Superior temporal gyrus (tissue), 1 donor: ENCODE data around the gene PNMA6E.

Experiments
- DNase-seq: peaks from one replicate; pipeline ENCODE4 v3.0.0-alpha.2; 2016; ENCODE audit errors: extremely low spot score

The PNMA6E gene

DNA sequence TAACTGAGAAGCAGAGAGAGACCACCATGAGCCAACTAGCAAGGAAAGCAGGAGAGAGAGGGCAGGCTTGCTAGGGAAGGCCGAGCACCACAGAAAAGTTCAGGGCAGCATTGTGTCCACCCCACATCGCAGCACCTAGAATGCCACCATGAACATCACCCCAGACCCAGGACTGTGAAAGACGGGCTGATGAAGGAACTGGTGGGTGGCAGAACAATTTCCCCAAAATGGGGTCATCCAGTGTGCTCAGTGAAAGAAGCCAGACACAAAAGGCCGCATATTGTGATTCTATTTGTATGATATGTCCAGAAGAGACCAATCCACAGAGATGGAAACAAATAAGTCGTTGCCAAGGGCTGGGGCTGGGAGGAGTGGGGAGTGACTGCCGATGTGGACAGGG lies 16.8 kb downstream of the PNMA6E start:
- DNase-seq, result no peak

DNA sequence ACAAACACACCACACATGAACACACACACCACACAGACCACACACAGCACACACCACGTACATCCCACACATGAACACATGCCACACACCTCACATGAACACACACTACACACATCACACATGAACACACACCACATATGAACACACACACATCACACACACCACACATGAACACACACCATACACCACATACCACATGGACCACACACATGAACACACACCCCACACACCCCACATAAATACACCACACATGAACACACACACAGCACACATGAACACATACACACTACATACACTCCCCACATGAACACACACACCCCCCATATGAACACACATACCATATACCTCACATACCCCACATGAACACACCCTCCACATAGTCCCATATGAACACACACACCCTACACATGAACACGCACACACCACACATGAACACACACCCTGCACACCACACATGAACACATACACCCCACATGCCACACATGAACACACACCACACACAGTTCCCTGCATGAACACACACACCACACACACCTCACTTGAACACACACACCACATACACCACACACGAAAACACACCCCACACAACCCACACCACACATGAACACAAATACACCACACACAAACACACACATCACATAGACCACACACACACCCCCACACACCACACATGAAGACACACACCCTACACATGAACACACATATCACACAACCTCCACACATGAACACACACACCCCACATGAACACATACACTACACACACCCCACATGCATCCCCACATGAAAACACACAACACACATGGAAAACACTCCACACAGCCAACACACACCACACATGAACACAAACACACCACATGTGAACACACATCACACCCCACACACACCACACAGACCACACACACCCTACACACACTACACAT lies 18.3 kb downstream of the PNMA6E start:
- no peak for DNase-seq

DNA sequence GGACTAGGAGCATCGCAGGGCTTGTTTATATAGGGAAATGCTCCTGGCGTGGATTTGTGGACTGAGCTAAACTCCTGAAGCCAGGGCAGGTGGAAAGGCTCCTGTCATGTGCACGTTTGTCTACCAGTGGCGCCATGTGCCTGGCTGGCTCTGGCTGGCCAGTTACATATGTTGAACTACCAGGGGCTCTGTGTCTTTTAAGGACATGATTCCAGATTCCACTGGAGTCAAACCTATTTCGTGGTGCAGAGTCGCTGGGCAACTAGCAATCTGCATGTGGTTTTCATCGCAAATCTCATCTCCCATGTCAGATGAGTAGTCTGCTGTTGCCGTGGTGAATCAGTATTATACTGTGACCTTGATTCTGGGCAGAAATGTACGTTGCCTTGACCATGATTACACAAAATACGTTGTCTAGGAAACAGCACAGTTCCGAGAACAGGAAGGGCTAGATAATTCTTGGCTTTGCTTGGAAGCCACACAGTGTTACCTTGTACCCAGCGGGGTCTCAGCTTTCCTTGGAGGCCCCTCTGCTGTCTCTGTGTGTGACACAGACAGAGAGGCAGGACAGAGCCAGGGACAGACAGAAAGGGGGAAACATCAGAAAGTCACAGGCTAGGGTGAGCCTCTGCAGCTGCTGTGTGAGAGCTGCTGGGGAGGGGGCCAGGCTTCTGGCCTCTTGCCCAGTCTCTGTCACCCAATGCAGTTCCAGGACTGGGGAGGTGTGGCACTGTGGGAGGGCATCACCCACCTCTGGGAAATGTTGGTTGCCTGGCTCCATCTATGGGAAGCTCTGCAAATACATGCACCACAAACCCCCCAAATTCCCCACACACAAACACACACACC lies 19.2 kb downstream of the PNMA6E start:
- DNase-seq, result peak; percentile 21

DNA sequence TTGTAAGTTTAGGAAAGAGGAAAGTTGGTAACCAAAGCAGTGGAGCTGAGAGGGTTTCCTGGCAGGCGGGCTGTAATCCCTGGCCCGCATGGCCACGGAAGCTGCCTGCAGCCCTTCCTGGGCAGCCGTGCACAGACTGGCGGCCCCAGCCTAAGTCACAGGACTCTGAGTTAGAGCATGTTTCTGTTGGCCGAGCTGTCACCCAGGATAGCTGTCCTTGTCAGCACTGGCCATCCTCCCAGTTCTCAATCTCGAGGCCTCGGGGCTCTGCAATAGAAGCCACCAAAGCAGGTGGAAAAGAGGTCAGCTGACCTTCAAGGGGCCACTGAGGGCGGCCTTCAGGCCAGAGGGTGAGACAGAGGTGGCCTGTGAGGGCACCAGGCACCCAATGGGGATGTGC lies 20.5 kb downstream of the PNMA6E start:
- DNase-seq, result no peak

DNA sequence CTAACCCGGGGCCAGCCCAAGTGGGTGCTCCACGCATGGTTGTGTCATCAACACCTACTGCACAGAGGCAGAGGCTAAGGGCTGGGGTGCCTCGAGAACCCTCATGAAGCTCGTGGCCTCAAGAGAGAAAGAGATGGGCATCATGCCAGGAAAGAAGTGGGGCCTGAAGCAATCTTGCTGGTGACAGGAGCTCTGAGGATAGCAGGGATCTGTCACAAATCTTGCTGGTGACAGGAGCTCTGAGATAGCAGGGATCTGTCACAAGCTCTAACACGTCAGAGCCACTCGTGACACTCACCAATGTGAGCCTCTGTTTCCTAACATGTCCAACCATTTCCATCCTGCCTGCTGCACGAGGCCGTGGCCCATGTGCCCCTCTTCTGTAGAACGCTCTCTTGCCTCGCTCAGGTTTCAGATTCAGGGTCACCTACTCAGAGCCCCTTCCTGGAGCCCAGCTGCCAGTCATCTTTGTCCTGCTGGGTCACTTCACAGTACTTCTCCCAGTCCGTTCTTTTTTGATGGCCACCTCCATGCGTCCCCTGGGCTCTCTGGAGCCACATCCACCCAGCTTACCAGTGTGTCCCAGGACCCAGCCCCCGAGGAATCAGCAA lies 21.1 kb downstream of the PNMA6E start:
- no peak for DNase-seq

DNA sequence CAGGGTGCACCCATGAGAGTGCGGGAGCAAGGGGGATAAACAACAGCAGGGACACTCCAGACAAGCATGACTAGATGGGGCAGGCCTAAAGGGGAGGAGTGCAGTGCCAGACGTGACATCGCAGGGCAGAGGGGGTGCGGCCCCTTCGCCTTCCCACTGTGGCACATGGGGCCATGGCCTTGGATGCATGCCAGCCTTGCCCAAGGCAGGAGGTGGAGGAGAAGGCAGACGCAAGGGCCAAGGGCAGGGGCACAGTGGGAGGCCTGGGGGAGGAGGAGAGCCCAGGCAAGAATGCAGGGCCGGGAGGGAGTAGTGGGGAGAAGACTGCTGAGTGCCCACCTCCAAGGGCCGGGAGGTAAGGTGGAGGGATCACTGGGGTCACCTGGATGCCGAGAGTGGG lies 21.6 kb downstream of the PNMA6E start:
- DNase-seq, result no peak

DNA sequence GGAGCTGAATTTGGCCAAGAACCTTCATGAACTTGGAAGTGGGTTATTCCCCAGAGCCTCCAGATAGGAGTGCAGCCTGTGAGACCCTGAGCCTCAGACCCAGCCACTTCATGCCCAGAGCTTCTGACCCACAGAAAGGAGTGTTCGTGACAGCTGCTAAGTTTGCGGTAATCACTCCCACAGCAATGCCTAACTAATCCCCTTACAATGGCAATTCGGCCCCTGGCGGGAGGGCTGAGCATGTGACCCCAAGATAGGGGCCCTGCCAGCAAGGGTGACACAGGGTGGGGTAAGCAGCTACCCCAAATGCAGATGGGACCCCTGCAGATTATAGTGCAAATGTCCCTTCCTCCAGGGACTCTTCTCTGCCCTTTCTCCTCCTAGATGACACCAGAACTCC lies 22.5 kb downstream of the PNMA6E start:
- no peak for DNase-seq

DNA sequence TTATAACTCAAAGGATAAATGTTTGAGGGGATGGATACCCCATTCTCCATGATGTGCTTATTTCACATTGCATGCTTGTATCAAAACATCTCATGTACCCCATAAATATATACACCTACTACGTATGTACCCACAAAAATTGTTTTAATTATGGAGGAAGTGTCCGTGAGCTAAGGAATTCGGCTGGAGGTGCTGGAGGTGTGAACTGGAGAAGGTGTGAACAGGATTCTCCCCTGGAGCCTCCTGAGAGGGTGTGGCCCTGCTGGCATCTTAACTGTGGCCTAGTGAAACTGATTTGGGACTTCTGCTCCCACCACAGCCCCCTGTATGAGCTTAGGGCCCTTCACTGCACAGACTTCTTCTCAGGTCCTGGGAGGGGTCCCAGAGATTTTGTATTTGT lies 23.4 kb downstream of the PNMA6E start:
- no peak for DNase-seq

DNA sequence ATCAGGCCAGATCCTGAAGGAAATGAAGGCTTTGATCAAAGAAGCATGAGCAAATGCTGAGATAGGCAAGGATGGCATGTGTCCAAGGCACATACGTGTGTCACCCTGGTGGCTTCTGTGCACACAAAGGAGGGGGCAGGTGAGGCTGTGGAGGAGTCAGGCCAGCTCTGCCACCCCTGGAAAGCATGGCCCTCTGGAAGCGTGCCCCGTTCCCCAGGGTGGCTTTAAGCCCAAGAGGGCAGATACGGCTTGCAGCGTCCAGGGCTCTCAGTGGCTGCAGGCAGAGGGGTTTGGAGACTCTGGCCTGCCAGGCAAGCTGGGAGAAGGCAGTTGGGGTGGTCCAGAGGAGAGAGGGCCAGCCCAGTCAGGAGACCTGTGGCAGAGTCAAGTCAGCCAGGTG lies 25.6 kb downstream of the PNMA6E start:
- DNase-seq, result no peak

DNA sequence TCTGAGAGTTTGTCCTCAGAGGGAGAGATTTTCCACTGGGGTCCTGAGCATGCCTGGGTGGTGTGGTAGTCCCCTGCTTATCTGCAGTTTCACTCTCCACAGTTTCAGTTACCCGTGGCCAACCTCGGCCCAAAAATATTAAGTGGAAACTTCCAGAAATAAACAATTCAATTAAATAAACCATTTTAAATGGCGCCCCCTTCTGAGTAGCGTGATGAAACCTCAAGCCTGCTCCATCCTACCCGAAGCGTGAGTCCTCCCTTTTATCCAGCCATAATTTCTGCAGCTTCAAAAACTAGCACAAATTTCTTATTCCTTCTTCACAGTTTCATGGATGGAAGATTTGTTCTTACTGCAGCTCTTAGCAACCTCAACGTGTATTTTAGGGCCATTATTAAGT lies 26.7 kb downstream of the PNMA6E start:
- no peak for DNase-seq

DNA sequence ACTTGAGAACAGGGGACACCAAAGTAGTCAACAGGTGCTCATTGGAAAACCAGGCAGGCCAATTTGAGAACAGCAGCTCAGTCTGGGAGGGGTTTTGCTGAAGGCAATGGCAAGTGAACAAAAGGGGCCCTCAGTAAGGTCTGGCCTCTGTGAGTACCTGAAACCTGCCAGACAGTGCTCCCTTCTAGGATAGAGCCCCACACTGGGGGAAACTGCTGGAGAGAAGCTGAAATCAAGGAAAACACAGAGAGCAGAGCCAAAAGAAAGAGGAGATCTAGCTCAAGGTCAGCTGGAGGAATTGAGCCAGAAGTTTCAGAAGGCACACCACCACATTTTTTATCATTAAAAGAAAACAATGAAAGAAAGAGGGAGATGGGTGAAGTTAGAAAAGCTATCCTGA lies 28.2 kb downstream of the PNMA6E start:
- no peak for DNase-seq

DNA sequence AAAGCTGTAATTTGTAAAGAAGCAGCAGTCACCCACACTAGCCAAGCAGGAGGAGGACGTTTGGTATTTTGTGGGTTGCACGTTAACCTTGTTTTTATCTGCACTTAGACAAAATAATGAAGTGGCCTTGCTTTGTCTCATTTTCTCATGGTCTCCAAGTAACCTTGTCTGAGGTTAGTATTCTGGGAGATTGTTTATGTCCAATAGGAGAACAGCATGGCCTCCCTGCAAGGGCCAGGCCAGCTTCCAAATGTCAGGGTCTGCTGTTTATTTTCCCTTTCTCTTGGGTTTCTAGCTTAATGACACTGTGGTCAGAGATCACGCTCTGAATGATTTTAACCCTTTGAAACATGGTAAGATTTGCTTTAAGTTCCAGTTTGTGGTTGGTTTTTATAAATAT lies 29.9 kb downstream of the PNMA6E start:
- DNase-seq, result no peak

DNA sequence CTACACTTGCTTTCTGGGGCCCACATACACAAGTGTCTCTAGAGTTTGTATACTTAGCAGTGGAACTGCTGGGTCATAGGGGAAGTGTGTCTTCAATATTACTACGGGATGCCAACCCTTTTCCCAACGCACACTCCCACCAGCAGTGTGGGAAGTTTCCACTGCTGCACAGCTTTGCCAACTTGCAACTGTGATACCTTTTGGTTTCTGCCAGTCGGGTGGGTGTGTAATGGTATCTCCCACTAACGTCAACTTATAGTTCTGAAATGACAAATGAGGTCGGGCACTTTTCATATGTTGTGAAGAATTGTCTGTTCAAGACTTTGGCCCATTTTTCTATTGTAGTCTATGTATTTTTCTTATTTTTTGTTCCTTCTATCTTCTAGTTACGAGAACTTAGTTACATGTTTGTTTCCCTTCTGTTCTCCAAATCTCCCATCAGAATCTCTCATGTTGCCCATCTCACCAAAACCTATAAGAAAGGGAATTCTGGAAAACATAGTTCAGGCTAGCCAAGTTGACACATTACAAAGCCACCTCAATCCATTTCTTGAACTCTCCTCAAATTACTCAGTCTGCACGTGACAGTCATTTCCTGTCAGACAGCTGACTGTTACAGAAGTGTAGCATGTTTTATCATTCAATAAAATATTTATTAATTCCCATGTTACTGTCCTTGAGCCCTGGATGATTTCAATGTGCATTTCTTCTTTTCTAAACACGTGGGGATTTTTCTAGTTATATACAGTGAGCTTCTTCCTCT lies 30.7 kb downstream of the PNMA6E start:
- DNase-seq, result no peak

DNA sequence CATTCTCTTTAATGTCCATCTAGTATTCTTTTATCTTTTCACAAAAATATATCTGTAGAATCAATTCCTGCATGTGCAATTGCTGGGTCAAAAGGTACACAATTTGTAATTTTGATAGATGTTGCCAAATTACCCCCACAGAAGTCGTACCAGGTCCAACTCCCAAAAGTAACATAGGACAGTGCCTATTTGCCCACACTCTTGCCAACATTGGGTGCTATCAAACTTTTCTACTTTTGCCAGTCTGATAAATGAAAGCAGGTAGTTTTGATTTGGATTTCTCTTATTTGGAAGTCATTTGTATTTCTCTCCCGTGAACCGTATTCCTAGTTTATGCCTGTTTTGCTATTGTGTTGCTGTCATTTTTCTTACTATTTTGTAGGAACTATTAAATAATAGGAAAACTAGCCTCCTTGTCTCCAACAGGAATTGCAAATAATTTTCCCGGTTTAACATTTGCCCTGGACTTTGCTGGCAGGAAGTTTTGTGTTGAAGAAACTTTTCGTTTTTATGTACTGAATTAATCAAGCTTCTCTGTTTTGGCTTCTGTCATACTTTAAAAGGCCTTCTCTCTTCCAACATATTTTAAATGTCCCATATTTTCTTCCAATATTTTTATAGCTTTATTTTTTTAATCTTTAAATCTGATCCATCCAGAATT lies 34.1 kb downstream of the PNMA6E start:
- DNase-seq, result no peak

DNA sequence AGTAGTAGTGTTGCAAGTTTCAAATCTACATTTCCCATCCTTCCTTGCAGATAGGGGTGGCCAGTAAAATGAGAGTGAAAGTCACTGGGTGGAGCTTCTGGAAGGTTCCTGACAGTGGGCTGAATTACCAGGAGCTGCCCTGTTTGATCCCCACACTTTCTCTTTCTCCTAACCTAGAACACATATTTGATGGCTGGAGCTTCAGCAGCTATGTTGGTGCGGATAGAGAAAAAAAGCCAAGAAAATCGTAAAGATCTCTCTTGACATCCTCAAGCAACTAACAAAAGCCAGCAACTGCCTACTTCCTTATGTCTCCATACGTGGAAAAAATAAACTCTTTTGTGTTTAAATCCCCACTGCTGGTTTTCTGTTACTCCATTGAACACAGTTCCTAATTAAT lies 35.0 kb downstream of the PNMA6E start:
- DNase-seq, result no peak

DNA sequence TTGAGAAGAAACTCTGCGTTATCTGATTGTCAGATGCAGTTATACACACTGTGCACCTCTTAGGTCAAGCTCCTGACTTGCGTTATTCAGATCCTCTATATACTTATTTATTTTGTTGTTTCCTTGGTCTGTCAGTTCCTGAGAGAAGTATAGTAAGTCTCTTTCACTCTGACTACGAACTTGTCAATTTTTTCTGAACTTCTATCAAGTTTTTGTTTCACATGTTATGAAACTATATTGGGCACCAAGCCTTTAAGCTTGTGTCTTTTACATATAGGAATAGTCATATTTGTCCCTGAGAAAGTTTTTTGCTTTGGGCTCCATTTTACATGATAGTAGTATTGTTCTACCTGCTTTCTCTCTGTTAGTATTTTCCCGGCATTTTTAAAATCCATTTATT lies 35.5 kb downstream of the PNMA6E start:
- DNase-seq, result no peak

DNA sequence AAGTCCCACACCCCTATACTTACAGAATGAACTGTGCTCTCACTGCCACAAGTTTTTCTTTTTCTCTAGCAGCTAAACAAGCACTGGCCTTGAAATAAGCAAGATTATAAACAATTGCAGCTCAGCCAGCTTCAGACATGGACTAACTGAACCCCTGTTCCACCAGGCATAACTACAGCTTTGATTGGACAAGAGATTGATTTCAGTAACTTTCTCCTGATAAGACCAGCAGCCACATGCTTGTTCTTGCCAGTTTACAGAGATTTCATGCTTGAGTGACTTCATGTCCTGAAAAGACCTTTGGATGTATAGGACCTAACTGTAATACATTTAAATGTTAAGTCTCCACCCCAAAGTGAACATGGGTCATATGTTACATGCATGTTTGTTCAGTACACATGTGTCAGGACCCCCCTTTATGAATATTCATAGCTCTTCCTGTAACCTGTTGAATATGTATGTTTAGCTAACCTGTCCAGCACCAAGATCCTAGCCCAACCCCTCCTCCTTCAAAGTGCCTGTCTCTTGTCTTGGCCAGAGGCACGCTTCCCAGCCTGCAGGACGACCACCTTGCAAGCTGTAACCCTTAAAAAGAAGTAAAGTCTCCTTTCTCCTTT lies 39.3 kb downstream of the PNMA6E start:
- DNase-seq, result no peak

DNA sequence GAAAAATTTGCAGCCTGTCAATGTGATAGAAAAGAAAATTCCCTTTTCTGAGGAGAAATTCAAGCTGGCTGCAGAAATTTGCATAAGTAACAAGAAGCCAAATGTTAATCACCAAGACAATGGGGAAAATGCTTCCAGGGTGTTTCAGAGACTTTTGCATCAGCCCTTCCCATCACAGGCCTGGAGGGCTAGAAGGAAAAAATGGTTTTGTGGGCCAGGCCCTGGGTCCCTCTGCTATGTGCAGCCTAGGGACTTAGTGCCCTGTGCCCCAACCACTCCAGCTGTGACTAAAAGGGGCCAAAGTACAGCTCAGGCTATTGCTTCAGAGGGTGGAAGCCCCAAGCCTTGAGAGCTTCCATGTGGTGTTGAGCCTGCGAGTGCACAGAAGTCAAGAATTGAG lies 43.3 kb downstream of the PNMA6E start:
- DNase-seq, result no peak

DNA sequence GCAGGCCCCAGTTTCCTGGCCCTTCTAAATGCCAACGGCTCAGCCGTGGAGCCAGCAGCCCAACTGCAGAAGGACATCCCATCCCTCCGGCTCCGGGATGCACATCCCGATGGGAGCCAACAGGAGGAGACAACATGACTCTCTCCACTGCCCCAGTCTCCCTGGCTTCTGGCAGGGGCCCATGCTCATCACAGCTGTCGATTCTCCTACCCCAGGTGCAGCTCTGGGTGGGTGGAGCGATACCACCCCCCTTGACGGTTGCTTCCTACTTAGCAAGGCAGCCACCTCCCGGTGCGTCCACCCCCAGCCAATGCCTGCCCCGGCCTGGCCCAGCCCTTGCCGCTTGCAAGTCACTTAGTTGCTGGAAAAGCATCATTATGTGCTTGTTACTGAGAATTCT lies 47.7 kb downstream of the PNMA6E start:
- no peak for DNase-seq

DNA sequence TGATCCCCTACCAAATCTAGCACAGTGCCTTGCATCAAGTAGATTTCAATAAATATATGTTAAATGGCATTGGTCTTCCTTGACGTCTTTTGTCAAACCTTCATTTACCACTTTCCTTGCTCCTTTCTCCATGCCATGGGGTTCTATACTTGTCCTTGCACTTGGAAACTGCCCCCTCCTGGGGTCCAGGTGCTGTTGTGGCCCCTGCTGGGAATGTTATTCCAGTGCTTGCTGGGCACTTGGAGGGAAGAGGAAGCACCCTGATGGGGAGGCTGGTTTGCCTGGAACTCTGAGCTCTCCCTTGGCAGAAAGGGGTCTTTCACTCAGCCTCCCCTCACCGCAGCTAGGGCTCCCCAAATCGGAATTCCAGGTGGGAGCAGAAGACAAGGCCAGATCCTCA lies 48.3 kb downstream of the PNMA6E start:
- no peak for DNase-seq

DNA sequence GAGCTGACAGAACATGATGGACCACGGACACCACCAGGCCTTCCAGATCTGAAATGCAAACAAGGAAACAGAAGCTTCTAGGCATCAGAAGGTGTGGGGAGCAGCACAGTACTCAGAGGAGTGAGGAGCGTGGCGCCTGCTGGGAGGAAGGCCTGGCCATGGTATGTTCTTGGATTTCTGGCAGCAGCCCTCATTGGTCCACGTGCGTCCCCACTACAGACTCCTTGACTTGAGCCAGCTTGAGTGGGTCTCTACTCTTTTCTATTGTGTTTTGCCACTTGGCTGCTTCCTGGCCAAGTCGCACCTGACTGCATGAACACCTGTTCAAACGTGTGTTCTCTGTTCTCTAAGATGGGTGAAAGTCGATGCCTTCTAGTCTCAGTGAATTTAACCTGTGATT lies 49.2 kb downstream of the PNMA6E start:
- no peak for DNase-seq
